IPS-15b (cell line): Measurements from ENCODE around the gene LRP2.
"Not testable (repeated sequence)": the region's sequence is repeated elsewhere in the genome, so short reads cannot be mapped to it uniquely, and the experiment has no call there.

ENCODE experiments used
- H3K27me3 ChIP-seq: one replicate; pipeline ENCODE4 v1.6.1; 2013; ENCODE audit warnings: low read length; ENCODE audit not compliant: control insufficient read depth, insufficient read depth
- H3K36me3 ChIP-seq: one replicate; pipeline ENCODE4 v1.6.1; 2013; ENCODE audit warnings: low read length; ENCODE audit not compliant: control insufficient read depth, insufficient read depth
- H3K4me1 ChIP-seq: one replicate; pipeline ENCODE4 v1.6.1; 2013; ENCODE audit warnings: mild to moderate bottlenecking, low read length; ENCODE audit not compliant: control insufficient read depth, insufficient read depth
- H3K4me3 ChIP-seq: one replicate; pipeline ENCODE4 v1.5.1; 2013; ENCODE audit warnings: low read depth, low read length
- H3K9ac ChIP-seq: one replicate; pipeline ENCODE4 v1.6.1; 2013; ENCODE audit warnings: low read depth, mild to moderate bottlenecking, low read length
- H3K9me3 ChIP-seq: one replicate; pipeline ENCODE4 v1.6.1; 2013; ENCODE audit warnings: mild to moderate bottlenecking, low read length; ENCODE audit not compliant: control insufficient read depth, insufficient read depth

Gene LRP2

DNA sequence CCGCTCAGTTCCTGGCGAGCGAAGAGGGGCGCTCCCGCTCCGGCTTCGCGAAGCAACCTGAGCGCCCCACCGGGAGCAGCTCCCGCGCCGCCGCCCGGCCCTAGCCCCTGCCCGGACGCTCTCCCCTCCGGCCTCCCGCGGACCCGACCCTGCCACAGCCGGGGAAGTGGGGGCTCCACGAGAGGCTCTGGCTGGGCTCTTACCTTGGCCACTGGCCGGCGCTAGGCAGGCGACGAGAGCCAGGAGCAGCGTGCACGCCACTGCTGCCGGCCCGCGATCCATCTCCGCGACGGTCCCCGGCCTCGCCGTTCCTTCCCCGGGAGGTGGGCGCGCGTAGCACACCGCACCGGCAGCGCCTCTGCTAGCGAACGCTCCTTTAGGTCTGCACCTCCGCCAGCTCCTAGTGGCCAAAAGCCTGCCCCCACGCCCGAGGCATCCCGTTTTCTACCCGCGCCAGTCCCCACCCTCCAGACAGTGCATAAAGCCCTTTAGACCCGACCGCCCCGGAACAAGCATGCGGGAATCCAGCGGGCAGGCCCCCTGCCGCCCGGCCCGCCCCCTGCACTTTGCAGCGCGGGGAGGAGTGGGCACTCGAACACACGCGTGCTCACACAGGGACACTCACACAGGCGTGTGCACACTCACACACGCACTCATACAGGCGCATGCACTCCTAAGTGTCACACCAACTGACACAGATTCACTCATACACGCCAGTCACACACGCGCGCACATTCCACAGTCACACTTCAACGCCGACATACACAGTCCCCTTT, at the start of gene LRP2:
Gene LRP2 (minus strand): TSS at position 417 of the 776 bp plus-strand sequence. CDS start 135 bp downstream, at position 282.
- Histone ChIP-seq H3K9ac (no peak within 1 kb of the TSS), H3K9me3 (no peaks in the 10 kb centered on the region), H3K4me1 (peaks cover 2% of the 10 kb centered on the region), H3K36me3 (no peaks in the 10 kb centered on the region), H3K27me3 (peaks cover 57% of the 10 kb centered on the region), H3K4me3 (peak within 1 kb of the TSS; percentile 52)

DNA sequence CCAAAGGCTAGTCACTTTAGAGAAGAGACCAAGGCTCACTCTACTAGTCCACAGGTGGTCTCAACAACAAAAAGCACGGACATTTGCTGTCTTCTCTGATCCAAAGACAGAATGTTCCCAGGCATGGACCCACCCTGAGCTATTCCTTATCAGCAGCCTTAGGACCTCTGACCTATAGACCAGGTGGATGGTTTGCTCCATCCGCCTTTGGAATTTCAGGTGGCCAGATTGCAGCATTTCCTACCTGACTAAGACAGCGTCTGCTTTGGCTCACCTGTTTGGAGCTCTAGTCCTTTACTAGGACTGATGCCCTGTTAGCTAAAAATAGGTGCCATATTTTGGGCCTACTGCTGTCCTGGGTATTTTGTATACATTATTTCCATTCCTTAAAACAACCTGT, 44.6 kb upstream of the LRP2 start:
- Histone ChIP-seq H3K36me3 (no peaks in the 10 kb centered on the region), H3K9ac (no peak overlapping the region), H3K4me3 (no peak overlapping the region), H3K9me3 (no peaks in the 10 kb centered on the region), H3K4me1 (peaks cover 3% of the 10 kb centered on the region), H3K27me3 (no peaks in the 10 kb centered on the region)

DNA sequence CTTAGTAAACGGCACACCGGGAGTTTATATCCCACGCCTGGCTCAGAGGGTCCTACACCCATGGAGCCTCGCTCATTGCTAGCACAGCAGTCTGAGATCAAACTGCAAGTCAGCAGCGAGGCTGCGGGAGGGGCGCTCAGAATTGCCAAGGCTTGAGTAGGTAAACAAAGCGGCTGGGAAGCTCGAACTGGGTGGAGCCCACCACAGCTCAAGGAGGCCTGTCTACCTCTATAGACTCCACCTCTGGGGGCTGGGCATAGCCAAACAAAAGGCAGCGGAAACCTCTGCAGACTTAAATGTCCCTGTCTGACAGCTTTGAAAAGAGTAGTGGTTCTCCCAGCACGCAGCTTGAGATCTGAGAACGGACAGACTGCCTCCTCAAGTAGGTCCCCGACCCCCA, 37.2 kb upstream of the LRP2 start:
- H3K4me1 ChIP-seq, H3K27me3 ChIP-seq, H3K4me3 ChIP-seq, H3K9me3 ChIP-seq, H3K9ac ChIP-seq, H3K36me3 ChIP-seq: not testable (repeated sequence)

DNA sequence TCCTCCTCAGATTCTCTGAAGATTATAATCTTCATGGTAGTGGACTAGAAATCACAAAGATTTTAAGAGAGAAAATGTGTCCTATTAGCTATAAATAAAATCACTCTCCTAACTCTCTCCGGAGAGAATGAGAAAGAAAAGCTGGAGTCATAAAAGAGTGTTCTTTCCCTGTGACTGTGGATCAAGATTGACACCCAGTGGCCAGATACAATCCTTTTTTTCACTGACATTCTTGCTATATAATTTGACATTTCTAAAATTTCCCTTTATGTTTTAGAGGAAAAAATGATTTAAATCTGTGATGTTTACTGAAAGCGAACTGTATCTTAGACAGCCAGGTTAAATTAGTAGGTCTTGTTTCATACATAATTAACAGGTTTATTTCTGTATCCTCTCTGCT, 35.4 kb upstream of the LRP2 start:
- H3K9me3 ChIP-seq = no peaks in the 10 kb centered on the region

DNA sequence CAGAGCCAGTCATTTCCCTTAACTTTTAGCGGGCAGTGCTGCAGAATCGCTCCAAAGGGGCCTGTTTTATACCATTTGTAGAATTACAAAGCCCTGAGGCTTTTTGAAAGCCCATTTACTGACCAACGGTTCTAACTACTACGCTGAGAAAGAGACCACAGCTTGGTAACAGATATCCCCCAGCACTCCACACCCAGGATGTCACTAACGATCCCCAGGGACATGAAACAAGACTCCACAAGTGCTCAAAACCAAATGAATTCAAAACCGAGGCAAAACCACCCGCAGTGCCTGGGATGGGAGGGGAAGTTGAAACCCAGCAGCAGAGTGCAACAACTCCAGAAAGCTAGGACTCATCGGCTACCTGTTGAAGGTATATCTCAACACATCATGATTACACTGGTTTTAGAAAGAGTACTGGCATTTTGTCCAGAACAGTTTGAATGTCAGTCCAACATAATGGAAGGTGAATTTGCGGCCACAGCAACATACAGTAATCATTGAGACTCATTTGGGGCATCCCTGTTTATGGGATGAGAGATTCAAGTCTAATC, 33.6 kb upstream of the LRP2 start:
- H3K4me1 ChIP-seq = peaks cover 10% of the 10 kb centered on the region
- no peak overlapping the region for H3K4me3 ChIP-seq
- no peaks in the 10 kb centered on the region for H3K36me3 ChIP-seq
- peak overlapping the region; percentile 37 for H3K9ac ChIP-seq
- H3K27me3 ChIP-seq = no peaks in the 10 kb centered on the region
- H3K9me3 ChIP-seq = no peaks in the 10 kb centered on the region

More for the DNA sequence above, 35.4 kb upstream of the LRP2 start:
- Histone ChIP-seq H3K36me3 (no peaks in the 10 kb centered on the region), H3K4me1 (peaks cover 10% of the 10 kb centered on the region), H3K9ac (no peak overlapping the region), H3K4me3 (no peak overlapping the region), H3K27me3 (no peaks in the 10 kb centered on the region)

DNA sequence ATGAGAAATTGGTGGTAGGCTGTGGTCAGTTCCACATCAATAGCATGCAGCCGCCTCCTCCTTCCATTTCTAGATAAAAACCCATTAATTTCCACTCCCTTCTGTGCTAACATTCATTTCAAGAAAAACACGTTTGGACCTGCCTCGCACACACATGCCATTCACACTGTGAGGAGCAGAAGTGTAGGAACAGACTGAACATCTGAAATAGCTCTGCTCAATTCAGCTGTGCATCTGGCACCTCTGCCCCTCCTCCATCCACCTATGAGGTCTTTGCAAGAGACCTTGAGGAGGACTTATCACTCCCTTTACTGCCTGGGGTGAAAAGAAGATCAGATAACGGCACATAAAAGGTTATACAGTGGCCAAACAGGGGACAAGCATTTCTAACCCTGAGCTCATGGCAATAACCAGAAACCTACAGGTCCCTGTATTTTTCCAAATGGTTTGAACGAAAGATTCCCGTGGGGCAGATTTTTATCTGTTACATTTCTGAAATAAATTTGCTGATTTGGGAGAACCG, 30.8 kb upstream of the LRP2 start:
- Histone ChIP-seq H3K4me3 (no peak overlapping the region), H3K9me3 (no peaks in the 10 kb centered on the region), H3K27me3 (no peaks in the 10 kb centered on the region), H3K9ac (no peak overlapping the region), H3K36me3 (no peaks in the 10 kb centered on the region), H3K4me1 (peaks cover 10% of the 10 kb centered on the region)

DNA sequence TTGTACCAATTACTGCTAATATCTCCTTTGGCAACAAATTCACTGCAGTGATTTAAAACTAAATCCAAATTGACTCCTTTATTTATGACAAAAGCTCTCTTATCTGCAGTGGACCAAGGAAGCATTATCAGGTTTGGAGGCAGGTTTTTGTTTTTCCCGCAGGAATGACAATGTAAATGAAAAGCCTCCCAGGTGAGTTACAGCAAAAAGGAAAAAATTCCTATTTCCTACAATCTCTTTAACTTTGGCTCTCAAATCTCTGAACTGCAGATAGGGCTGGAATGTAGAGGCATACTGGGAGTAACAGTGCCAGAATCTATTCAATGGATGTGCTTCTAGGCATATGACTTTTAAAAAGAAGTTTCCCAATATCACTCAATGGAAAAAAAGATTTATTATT, 28.9 kb upstream of the LRP2 start:
- no peaks in the 10 kb centered on the region for H3K36me3 ChIP-seq
- H3K9ac ChIP-seq = no peak overlapping the region
- H3K4me1 ChIP-seq = peaks cover 10% of the 10 kb centered on the region
- H3K4me3 ChIP-seq = no peak overlapping the region
- no peaks in the 10 kb centered on the region for H3K27me3 ChIP-seq
- H3K9me3 ChIP-seq = no peaks in the 10 kb centered on the region

DNA sequence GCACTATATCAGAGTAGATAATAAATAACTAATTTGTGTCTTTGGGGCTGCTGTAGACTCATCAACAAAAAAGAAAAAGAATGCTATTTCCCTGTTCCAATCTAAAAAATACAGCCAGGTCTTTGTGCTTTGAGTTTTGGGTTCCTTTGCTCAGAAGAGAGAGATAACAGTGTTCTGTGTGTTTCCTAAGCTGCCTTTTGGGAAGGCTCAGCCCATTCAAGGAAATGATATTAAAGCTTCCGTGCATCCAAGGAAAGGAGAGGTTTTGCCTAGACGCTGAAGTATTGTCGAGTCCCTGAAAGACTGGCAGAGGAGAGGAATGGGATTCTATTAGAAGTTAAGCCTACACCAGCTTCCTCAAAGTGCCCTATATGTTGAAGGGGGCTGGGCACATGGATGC, 25.8 kb upstream of the LRP2 start:
- Histone ChIP-seq H3K4me3 (no peak overlapping the region), H3K9ac (no peak overlapping the region), H3K4me1 (peaks cover 4% of the 10 kb centered on the region), H3K9me3 (no peaks in the 10 kb centered on the region), H3K36me3 (no peaks in the 10 kb centered on the region), H3K27me3 (no peaks in the 10 kb centered on the region)

DNA sequence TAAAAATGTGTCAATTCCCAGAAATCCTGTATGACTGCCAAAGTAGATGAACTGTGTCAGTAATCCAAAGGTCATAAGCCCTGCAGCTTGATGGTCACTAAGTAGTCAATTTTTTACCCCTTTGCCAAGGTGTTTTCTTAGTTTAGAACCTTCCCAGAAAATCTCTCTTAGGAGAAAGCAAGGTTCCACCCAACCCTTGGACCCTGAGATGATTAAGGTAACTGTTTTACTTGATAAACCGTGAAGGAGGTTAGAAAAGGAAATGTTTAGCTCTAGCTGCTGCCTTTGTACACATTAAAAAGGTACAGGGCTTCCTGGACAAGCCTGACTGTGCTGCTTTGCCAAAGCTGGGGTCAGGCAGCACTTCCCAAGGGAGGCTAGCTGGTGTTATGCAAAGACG, 24.4 kb upstream of the LRP2 start:
- Histone ChIP-seq H3K4me3 (no peak overlapping the region), H3K27me3 (no peaks in the 10 kb centered on the region), H3K9me3 (no peaks in the 10 kb centered on the region), H3K9ac (no peak overlapping the region), H3K36me3 (no peaks in the 10 kb centered on the region), H3K4me1 (no peaks in the 10 kb centered on the region)

DNA sequence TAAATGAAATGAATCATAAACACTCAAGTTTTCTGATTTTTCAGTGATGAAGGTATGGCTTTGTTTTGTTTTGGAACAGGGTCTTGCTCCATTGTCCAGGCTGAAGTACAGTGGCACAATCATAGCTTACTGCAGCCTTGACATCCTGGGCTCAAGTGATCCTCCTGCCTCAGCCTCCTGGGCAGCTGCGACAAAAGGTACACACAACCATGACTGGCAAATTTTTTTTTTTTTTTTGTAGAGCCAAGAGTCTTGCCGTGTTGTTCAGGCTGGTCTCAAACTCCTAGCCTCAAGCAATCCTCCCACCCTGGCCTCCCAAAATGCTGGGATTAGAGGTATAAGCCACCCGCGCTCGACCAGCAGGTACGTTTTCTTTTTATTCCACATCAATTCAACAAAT, 22.5 kb upstream of the LRP2 start:
- H3K9ac ChIP-seq = no peak overlapping the region
- H3K4me3 ChIP-seq = no peak overlapping the region
- no peaks in the 10 kb centered on the region for H3K27me3 ChIP-seq
- no peaks in the 10 kb centered on the region for H3K36me3 ChIP-seq
- H3K9me3 ChIP-seq = no peaks in the 10 kb centered on the region
- no peaks in the 10 kb centered on the region for H3K4me1 ChIP-seq

DNA sequence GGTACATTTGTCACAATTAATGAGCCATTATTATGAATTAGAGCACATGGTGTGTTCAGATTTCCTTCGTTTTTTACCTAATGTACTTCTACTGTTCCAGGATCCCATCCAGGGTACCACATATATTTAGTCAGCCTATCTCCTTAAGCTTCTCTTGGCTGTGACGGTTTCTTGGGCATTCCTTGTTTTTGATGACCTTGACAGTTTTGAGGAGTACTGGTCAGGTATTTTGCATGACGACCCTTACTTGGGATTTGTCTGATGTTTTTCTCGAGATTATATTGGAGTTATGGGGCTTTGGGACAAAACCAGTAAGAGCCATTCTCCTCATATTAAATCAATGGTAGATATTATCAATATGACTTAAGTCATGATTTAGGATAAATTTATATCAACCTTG, 10.2 kb upstream of the LRP2 start:
- Histone ChIP-seq H3K36me3 (no peaks in the 10 kb centered on the region), H3K27me3 (no peaks in the 10 kb centered on the region), H3K4me1 (no peaks in the 10 kb centered on the region), H3K4me3 (no peak overlapping the region), H3K9me3 (no peaks in the 10 kb centered on the region), H3K9ac (no peak overlapping the region)

DNA sequence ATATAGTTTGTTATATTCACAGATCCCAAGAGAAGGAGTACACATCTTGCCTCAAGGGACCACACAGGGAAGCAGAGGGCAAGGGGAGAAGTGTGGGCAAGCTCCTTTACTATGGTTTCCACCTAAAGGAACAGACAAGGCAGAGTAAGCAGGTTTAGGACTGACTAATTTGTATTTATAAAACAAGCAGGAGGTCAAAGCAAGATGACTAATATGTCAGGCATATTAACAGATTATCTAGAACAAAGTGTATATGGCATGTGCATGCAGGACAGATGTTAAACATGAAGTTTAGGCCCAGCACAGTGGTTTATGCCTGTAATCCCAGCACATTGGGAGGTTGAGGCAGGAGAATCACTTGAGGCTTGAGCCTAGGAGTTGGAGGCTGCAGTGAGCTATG, 3.7 kb upstream of the LRP2 start:
- peaks cover 32% of the 10 kb centered on the region for H3K27me3 ChIP-seq
- H3K9ac ChIP-seq = no peak overlapping the region
- peaks cover 2% of the 10 kb centered on the region for H3K4me1 ChIP-seq

More for the DNA sequence above, 3.7 kb upstream of the LRP2 start:
- H3K9me3 ChIP-seq = no peaks in the 10 kb centered on the region
- H3K4me3 ChIP-seq = no peak overlapping the region
- no peaks in the 10 kb centered on the region for H3K36me3 ChIP-seq
